Loucy (cell line): ENCODE results near the gene ACSF3.

Experiments
- H2AFZ ChIP-seq: fragments of 200-600 bp; sonication (generic); 2 replicates; pipeline ENCODE4 v1.6.0; 2016; ENCODE audit warnings: antibody characterized with exemption, mild to moderate bottlenecking, low read length, moderate library complexity
- H3F3A ChIP-seq: fragments of 200-600 bp; 2 replicates; pipeline ENCODE4 v1.6.0; 2016; ENCODE audit warnings: antibody characterized with exemption, low read depth, mild to moderate bottlenecking
- H3K27me3 ChIP-seq: fragments of 200-600 bp; sonication (generic); 2 replicates; pipeline ENCODE4 v1.6.1; 2014; ENCODE audit warnings: low read length, mild to moderate bottlenecking; ENCODE audit not compliant: insufficient read depth, poor library complexity, severe bottlenecking
- H3K36me3 ChIP-seq: fragments of 200-600 bp; sonication (generic); 2 replicates; pipeline ENCODE4 v1.6.1; 2016; ENCODE audit warnings: low read length; ENCODE audit not compliant: insufficient read depth
- H3K4me1 ChIP-seq: fragments of 200-600 bp; sonication (generic); 2 replicates; pipeline ENCODE4 v1.5.1; 2014; ENCODE audit warnings: low read length, mild to moderate bottlenecking; ENCODE audit not compliant: insufficient read depth, poor library complexity, severe bottlenecking
- H3K4me2 ChIP-seq: fragments of 200-600 bp; sonication (generic); 2 replicates; pipeline ENCODE4 v1.6.0; 2014; ENCODE audit warnings: antibody characterized with exemption, low read length, low read depth, mild to moderate bottlenecking; ENCODE audit not compliant: poor library complexity, severe bottlenecking
- H3K4me3 ChIP-seq: fragments of 200-600 bp; sonication (generic); 2 replicates; pipeline ENCODE4 v1.5.1; 2014; ENCODE audit warnings: low read length, mild to moderate bottlenecking, mixed read lengths; ENCODE audit not compliant: poor library complexity, severe bottlenecking
- H3K79me2 ChIP-seq: fragments of 200-600 bp; sonication (generic); 2 replicates; pipeline ENCODE4 v1.6.1; 2014; ENCODE audit warnings: low read length; ENCODE audit not compliant: insufficient read depth
- H3K9ac ChIP-seq: fragments of 200-600 bp; sonication (generic); 2 replicates; pipeline ENCODE4 v1.6.0; 2014; ENCODE audit warnings: mild to moderate bottlenecking, low read depth, low read length, moderate library complexity; ENCODE audit not compliant: poor library complexity, severe bottlenecking
- H3K9me2 ChIP-seq: fragments of 200-600 bp; sonication (generic); replicated peaks from 2 replicates; pipeline ENCODE4 v1.6.1; 2016; ENCODE audit warnings: low read depth, low read length, mixed read lengths
- H3K9me3 ChIP-seq: fragments of 200-600 bp; sonication (generic); 2 replicates; pipeline ENCODE4 v1.6.1; 2014; ENCODE audit warnings: mild to moderate bottlenecking, antibody characterized with exemption, low read length, low read depth; ENCODE audit not compliant: insufficient read depth
- H4K20me1 ChIP-seq: fragments of 200-600 bp; sonication (generic); 2 replicates; pipeline ENCODE4 v1.6.0; 2014; ENCODE audit warnings: antibody characterized with exemption, low read length, mild to moderate bottlenecking; ENCODE audit not compliant: insufficient read depth, poor library complexity, severe bottlenecking
- EZH2phosphoT487 ChIP-seq: fragments of 200-600 bp; IDR thresholded peaks from 2 replicates; pipeline ENCODE4 v1.6.1; 2018; ENCODE audit warnings: antibody characterized with exemption, mild to moderate bottlenecking, moderate library complexity, borderline replicate concordance
- TF ChIP-seq, protein P1 (sequence below): fragments of 200-600 bp; sonication (generic); conservative IDR thresholded peaks from 2 replicates; pipeline ENCODE4 v1.5.1; 2014; ENCODE audit warnings: mild to moderate bottlenecking, antibody characterized with exemption, low read length

ACSF3 gene

DNA sequence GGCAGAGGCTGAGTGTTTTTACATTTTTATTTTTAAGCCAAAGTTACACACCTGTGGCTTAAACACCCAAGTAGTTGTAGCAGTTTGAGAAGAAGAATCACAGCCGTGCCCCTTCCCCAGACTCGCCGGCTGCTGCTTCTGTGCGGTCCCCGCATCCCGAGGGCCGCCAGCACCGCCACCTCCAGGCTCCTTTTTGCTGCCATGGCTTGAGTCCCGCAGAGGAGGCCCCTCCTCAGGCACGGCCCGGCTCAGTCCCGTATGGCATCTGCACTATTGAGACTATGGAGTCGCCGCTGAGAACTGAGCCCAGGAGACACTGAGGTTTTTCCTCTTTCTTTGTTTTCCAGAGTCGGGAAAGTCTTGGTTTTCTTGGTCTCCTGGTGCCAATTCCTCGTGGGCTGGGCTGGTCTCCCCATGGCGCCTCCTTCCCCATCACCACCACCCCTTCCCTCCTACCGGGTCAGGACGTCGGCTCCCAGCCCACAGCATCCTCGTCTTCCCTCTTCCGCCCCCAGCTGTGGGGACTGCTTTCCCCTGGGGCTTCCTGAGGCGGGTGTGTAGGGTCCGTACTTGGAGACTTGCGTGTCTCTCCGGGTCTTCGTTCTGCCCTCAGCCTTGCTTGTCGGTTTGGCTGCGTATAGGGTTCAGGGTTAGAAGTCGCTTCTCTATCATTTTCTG lies 45.3 kb downstream of the ACSF3 start:
- Histone ChIP-seq H4K20me1 (no peaks in the 10 kb centered on the region), H3K79me2 (no peaks in the 10 kb centered on the region), H2AFZ (no peak overlapping the region), H3K4me3 (no peak overlapping the region), H3K9me2 (no peaks in the 10 kb centered on the region), H3K4me1 (no peaks in the 10 kb centered on the region), H3K27me3 (no peaks in the 10 kb centered on the region), H3F3A (no peaks in the 10 kb centered on the region), H3K4me2 (no peak overlapping the region), H3K36me3 (no peaks in the 10 kb centered on the region), H3K9me3 (no peaks in the 10 kb centered on the region), H3K9ac (no peak overlapping the region)
- TF ChIP-seq, protein P1, sequence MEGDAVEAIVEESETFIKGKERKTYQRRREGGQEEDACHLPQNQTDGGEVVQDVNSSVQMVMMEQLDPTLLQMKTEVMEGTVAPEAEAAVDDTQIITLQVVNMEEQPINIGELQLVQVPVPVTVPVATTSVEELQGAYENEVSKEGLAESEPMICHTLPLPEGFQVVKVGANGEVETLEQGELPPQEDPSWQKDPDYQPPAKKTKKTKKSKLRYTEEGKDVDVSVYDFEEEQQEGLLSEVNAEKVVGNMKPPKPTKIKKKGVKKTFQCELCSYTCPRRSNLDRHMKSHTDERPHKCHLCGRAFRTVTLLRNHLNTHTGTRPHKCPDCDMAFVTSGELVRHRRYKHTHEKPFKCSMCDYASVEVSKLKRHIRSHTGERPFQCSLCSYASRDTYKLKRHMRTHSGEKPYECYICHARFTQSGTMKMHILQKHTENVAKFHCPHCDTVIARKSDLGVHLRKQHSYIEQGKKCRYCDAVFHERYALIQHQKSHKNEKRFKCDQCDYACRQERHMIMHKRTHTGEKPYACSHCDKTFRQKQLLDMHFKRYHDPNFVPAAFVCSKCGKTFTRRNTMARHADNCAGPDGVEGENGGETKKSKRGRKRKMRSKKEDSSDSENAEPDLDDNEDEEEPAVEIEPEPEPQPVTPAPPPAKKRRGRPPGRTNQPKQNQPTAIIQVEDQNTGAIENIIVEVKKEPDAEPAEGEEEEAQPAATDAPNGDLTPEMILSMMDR = no peak
- no peak for TF ChIP-seq EZH2phosphoT487

DNA sequence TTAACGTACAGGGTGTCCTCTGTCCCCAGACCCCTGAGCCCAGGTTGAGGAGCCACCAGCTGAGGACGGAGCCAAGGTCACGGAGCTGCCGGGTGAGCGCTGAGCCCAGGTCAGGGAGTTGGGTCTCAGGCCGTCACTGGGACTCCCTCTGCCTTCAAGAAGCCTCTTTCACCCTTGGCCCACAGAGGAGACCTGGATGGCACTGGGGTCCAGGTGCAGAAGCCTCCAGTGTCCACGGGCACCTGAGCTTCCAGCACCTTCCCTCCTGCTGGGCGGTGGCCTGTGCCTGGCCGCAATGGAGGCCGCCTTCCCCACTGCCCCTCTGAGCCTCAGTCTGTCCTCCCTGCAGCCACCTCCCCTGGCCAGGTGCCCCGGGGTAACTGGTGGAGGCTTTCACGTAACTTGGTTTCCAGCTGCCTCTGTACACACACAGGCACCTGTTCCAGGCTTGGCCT lies 46.3 kb downstream of the ACSF3 start:
- Histone ChIP-seq H3K4me2 (no peak overlapping the region), H3F3A (no peaks in the 10 kb centered on the region), H2AFZ (no peak overlapping the region), H3K36me3 (no peaks in the 10 kb centered on the region), H3K9me2 (no peaks in the 10 kb centered on the region), H3K79me2 (no peaks in the 10 kb centered on the region), H4K20me1 (no peaks in the 10 kb centered on the region), H3K9me3 (no peaks in the 10 kb centered on the region), H3K4me1 (no peaks in the 10 kb centered on the region), H3K27me3 (no peaks in the 10 kb centered on the region), H3K9ac (no peak overlapping the region), H3K4me3 (no peak overlapping the region)
- TF ChIP-seq, protein P1 = no peak
- TF ChIP-seq EZH2phosphoT487 = no peak

DNA sequence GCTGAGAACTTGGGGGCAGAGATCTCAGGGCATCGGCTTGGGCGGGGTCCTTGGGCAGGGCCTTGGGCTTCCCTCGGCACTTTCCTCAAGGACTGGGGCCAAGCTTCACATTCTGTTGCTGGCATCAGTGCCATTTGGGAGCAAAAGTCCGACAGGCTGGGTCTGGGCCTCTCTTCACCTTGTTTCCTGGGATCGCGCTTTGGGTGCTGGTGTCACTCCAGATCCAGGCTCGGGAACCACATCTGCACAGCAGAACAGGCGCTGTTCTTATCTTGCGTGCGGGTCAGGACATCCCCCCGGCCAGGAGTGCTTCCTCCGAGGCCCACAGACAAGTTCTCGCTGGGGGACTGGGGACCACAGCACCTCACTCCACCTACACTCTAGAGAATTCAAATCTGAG lies 46.7 kb downstream of the ACSF3 start:
- TF ChIP-seq EZH2phosphoT487 = no peak
- TF ChIP-seq, protein P1 = no peak
- H3F3A ChIP-seq = no peaks in the 10 kb centered on the region
- no peak overlapping the region for H3K9ac ChIP-seq
- H3K9me3 ChIP-seq = no peaks in the 10 kb centered on the region
- no peak overlapping the region for H2AFZ ChIP-seq
- no peaks in the 10 kb centered on the region for H4K20me1 ChIP-seq
- H3K4me2 ChIP-seq = no peak overlapping the region
- no peaks in the 10 kb centered on the region for H3K36me3 ChIP-seq
- H3K9me2 ChIP-seq = no peaks in the 10 kb centered on the region
- no peaks in the 10 kb centered on the region for H3K79me2 ChIP-seq
- H3K4me1 ChIP-seq = no peaks in the 10 kb centered on the region
- no peaks in the 10 kb centered on the region for H3K27me3 ChIP-seq
- H3K4me3 ChIP-seq = no peak overlapping the region
